GM21529 (cell line): ENCODE measurements around the gene LRRC70.
A peak's percentile ranks its signal among the peaks of the same experiment; 100 is the strongest.

Source experiments
- ATAC-seq: cut with Tn5 transposase; IDR thresholded peaks from one replicate; pipeline ENCODE4 v1.9.1; 2021; ENCODE audit not compliant: unreplicated experiment

Gene LRRC70

DNA sequence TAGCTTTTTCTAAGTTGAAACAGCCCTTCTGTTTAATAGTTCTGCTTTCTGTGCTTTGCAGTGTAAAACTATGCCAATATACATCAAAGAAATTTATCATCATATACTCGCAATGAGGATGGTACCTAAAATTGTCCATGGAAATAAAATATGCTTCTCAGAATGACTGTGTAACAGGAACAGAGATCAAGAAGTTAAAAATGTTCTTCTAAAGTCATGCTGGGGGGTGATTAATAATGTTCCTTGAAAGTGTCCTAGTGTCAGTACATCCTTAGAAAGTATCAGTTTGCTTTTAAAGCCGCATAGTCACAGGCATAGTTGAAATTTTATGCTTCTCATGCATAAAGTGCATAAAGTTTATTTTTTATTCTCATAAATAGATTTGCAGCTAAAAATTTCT is 4.0 kb upstream of the LRRC70 start:
- peak; percentile 53 for ATAC-seq

DNA sequence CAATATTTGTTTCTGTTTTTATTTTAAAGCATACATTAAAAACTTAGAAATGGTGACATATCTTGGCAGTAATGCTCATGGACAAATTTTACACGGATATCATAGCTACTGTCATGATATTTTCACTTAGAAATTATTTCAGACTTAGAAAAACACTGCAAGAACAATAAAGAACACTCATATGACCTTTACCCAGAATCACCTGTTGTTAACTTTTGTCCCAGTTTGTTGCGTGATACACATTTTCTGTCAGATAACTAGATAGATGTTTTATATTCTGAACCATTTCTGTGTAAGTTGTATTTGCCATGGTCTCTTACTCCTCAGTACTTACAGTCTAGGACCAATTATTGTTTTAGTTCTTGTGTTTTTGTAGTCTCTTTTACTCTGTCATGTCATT is 3.6 kb upstream of the LRRC70 start:
- no peak for ATAC-seq

DNA sequence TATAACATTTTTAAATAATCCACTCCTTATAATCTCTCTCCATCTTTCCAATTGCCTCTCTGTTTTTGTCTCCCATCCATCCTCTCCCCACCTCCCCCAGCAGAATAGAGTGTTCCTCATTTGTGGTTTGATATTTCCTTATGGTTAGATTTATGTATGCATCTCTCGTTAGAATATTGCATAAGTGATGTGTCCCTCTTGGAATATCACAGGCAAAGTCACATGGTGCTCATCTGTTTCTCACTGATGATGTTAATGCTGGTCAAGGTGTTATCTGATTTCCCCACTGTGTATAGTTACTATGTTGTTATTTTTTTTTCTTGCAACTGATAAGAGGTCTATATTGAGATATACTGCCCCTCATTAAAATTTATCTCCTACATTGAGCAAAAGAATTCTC is 3.1 kb upstream of the LRRC70 start:
- no peak for ATAC-seq

DNA sequence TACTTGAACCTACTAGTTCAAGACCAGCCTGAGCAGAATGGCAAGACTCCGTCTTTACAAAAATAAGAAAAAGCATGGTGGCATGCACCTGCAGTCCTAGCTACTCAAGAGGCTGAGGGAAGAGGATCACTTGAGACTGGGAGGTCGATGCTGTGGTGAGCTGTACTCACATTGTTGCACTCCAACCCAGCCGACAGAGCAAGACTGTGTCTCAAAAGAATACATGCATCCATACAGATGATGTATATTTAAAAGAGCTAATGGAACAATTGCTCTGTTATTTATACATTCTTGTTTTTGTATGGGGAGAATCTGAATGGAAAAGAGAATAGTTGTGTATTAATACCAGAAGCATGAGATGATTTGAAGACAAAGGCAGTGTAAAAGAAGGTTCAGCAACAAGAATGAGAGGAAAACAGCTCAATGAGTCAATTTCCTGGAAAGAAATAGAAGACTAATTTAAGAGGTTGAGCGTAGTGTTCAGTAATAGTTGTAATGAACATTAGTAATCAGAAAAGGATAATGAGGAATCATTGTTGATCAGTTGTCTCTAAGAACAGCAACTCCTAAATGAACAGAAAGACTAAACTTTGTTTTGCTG is 1.9 kb upstream of the LRRC70 start:
- ATAC-seq = no peak

DNA sequence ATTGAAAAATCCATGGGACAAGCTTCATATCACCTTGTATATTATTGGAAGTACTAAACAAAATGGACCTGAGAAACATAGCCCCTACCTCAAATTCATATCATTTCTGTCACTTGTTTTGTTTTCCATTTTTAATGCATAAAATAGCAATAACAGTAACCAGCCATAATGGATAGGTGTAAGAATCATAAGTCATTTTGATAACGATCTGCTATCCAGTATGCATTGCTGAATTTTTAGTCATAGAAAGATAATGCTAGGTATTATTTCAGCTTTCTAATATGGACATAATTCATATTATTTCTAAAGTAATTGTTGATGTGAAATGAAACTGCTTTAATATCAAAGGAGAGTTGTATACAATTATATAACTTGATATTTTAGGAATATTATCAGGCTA is 1.1 kb upstream of the LRRC70 start:
- no peak for ATAC-seq

DNA sequence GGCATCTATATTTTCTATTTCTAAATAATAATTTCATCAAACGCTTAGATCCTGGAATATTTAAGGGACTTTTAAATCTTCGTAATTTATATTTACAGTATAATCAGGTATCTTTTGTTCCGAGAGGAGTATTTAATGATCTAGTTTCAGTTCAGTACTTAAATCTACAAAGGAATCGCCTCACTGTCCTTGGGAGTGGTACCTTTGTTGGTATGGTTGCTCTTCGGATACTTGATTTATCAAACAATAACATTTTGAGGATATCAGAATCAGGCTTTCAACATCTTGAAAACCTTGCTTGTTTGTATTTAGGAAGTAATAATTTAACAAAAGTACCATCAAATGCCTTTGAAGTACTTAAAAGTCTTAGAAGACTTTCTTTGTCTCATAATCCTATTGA is 1.1 kb downstream of the LRRC70 start:
- no peak for ATAC-seq

DNA sequence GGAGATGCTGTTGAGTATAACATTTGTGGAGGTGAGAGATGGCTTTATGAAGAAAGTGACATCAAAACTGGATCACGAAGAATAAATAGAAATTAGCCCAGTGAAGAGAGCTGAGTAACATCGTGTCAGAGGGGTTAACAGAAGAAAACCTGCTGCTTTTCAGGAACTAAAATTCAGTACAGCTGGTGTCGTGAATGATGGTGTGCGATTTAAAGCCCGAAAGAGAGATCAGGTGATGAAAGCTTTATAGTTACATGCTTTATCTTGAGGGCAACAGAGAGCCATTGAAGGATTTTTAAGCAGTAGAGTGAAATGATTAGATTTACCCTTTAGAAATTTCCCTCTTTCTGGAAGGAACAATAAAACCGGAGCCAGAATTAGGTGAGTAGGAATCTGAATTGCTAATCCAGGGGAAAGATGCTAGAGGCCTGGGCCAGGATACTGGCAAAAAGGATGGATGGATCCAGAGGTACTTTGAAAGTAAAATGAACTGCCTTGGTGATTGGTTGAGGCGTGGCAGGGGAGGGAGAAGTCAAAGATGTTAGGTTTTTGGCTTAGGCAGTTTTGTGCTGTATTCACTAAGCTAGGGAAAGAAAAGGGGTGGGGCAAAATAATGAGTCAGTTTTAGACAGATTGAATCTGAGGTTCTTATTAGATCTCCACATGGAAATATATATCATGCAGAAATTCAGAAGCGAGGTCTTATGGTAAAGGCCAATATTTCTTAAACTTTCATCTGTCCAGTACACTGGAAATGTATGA is 3.4 kb downstream of the LRRC70 start:
- no peak for ATAC-seq

DNA sequence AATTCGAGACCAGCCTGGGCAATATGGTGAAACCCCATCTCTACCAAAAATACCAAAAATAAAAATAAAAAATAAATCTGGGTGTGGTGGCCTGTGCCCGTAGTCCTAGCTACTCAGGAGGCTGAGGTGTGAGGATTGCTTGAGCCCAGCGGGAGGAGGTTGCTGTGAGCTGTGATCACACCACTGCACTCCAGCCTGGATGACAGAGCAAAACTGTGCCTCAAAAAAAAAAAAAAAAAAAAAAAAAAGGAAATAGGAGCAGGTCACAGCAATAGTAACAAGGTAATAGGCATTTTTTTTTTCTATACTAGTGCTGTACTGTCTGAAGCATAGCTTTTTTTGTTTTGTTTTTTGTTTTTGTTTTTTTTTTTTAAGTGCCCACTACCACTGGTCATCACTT is 5.8 kb downstream of the LRRC70 start:
- no peak for ATAC-seq

DNA sequence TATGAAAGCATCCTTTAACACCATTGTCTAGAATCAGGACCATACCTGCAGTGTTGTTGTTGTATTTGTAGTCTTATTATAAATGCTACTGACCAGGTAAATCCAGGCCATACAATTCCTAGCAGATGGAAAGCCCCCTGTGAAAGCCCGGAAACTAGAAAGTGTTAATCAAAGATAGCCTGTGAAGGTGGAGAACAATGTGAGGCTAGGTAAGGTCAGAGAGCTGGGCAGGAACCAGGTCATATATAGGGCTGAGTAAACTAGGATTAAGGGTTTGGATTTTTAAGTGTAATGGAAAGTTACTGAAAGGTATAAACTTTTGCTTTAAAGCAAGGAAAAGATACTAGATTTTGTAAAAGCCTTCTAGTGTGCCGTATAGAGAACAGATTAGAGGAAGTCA is 6.7 kb downstream of the LRRC70 start:
- ATAC-seq = no peak

DNA sequence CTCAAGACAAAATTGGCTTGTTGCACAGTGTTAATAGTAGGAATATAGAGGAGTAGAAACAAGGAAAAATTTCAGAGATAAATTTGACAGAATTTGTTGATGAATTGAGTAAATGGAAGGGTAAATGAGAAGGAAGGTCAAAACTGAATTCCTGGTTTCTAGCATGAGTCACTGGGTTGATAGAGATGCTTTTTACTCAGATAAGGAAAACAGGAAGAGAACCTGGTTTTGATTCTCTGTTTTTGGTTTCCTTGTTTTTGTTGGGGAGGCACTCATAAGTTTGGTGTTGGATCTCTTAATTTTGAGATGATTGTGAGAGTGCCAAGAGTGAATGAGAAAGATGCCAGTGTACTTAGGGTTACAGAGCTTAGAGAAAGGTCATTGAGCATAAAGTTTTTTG is 7.1 kb downstream of the LRRC70 start:
- ATAC-seq = no peak

DNA sequence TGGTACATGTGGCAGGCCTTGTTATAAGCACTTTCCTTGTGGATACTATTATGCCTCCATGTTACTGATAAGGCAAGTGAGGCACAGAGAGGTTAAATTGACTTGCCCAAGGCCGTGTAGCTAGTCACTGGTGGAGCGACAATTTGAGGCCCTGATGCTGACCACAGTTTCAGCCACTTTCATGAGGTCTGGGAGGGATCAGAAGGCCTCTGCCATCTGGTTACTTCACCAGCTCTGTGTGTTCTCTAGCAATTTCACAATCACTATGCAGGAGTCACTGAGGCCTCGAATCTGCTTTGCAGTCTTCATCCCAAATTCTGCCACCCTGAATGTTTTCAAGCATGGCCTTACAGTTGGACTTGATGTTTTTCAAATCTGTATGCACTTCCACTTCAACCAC is 9.1 kb downstream of the LRRC70 start:
- ATAC-seq = no peak

DNA sequence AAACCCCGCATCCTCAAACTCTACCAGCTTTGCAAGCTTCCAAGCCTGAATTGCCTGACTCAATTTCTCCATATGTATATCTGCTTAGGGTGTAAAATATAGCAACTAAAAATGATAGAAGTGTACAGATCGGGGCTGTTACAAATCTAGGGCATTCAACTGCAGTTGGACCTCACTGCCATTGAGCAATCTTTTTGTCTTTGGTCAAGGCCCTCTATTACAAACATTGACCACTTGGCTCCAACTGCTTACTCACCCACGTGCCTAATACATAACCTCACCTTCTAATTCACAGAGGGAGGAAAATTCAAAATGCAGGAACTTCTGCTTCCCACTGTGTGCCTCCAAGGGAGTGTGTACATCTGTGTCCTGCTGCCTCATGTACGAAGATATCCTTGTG is 10.0 kb downstream of the LRRC70 start:
- no peak for ATAC-seq

DNA sequence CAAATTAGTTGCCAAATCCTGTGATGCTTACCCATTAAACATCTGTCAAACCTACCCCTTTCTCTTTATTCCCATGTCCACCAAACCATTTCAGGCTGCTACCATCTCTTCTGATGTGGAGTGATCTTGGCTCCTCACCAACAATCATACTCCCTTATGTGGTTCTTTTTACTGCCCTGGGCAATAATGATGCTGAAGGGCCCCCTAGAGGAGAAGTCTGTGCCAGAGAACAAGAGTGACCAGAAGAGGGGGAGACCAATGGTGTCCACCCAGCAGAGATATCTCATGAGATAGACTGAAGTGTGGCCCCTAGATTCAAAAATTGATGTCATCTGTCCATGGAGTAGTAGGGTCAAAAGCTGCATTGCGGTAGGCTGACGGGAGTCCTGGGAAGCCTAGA is 10.9 kb downstream of the LRRC70 start:
- no peak for ATAC-seq

DNA sequence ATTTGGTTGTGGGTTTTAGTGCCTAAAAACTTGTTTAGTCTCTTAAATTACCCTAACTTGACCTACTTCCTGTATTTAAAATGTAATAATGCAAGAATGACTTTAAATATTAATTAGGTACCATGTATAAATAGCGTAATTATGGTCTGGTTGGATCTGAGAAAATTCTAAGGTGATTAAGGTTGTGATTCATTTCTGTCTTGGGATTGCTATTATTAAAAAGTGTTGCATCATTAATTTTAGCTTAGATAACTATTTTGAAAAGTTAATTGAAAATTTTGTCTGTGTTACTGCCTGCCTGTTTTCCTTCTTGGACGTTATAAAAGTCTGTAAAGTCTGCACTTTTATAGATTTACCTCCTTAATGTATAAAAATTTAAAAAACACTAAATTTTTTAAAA is 11.8 kb downstream of the LRRC70 start:
- no peak for ATAC-seq

DNA sequence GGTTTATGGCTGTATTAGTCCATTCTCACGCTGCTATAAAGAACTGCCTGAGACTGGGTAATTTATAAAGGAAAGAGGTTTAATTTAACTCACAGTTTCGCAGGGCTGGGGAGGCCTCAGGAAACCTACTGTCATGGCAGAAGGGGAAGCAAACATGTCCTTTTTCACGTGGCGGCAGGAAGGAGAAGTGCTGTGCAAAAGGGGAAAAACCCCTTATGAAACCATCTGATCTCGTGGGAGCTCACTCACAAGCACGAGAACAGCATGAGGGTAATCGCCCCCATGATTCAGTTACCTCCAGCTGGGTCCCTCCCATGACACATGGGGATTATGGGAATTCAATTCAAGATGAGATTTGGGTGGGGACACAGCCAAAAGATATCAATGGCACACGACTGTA is 13.9 kb downstream of the LRRC70 start:
- ATAC-seq = no peak

DNA sequence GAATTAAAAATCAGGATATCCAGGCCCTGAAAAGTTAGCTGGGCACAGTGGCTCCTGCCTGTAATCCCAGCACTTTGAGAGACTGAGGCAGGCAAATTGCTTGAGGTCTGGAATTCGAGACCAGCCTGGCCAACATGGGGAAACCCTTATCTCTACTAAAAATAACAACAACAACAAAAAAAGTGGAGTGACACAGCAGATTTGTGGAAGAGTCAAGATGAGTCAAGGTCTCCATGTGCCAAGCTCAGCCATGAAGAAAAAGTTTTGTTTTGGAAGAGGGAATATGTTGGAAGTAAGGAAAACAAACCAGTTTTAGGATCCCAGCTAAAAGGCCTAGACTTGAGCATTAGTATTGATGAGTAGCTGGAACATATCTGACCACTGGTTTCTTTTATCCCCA is 14.7 kb downstream of the LRRC70 start:
- no peak for ATAC-seq

DNA sequence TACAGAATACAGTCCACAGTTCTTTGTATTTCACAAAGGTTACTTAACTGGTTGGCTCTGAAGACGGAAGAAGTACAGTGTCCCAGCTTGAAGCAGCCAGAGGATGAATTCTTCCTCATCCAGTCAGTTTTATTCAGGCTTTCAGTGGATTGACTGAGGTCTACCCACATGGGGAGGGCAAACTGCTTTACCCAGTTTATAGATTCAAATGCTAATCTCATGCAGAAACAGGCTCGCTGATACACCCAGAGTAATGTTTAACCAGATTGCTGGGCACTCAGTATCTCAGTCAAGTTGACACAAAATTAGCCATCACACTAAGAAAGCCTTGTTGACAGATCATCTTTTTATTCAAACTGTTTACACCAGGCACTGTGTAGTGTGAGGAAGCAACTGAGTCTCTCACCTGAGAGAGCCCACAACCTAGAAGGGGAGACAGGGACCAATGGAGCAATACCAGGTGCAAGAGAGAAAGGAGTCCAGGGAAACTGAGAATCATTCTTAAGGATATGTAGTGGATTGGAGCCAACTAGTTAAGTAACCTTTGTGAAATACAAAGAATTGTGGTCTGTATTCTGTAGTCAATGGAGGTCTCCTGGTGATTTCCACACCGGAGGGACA is 15.9 kb downstream of the LRRC70 start:
- no peak for ATAC-seq

DNA sequence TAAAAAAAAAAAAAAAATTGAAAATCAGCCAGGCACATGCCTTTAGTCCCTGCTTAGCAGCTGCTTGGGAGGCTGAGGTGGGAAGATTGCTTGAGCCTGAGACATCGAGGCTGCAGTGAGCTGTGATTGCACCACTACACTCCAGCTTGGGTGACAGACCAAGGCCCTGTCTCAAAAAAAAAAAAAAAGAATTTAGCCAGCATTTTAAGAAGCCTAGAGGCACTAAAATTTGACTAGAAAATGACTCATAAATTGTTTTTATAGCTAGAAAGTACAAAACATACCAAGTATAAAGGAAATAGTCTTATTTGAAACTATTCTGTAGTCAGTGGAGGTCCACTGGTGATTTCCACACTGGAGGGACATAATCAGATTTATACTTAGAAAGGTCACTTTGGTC is 17.5 kb downstream of the LRRC70 start:
- ATAC-seq = no peak

DNA sequence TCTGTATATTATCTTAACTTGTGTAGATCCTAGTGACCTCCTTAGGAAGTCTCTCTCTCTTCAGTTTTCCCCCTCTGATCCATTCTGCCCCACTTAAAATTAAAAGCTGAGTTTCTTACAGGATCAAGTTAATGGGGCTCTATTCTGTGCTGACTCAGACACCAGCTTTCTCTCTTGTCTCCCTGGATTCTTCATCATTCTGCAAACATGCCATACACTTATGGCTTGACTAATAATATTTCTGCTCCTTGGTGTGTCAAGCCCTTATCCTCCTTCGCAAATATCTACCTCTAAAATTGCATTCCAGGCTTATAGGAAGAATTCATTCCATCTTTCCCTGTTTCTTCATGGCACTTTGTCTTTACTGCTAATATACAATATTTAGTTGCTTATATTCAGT is 18.1 kb downstream of the LRRC70 start:
- ATAC-seq = no peak

DNA sequence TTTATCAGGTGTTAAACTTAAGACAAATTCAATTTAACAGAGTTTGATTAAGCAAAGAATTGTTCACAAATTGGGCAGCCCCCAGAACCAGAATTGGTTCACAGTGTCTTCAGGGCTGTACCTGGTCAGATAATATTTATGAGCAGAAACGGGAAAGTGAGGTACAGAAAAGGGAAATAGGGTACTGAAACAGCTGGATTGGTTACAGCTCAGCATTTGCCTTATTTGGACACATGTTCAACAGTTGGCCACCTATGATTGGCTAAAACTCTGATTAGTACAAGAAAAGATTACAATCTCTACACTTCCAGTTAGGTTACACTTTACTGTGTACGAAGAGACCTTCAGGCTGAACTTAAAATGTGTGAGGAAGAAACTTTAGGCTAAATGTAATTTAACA is 18.7 kb downstream of the LRRC70 start:
- ATAC-seq = no peak

DNA sequence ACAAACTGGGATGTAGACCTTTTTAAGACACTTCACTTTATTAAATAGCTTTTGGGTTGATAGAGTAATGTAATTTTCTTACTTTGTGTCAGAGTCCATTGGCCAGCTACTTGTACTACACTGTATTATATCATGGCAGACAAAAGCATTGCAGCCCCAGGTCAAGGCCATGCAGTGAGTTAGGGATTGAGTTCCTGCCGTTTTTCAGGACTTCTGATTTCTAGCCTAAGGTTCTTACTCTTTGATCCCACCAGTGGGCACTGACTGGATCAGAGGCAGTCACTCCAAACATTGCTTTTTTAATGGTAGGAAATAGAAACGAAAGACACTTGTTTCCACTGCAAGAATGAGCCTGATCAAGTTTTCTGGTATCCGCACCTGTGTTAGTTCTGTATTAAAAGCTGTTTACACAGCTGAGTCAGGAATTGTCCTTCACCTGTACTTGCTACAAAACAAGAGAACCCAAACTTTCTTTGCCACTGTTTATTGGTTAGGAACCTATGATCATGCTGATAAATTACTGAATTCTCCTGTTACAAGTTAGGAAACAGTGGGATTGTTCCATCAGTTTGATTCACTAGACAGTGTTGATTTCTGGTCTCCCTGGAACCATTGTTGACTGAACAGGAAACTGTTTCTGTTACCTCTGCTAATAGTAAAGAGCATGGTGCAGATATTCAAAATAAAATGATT is 22.1 kb downstream of the LRRC70 start:
- ATAC-seq = no peak

DNA sequence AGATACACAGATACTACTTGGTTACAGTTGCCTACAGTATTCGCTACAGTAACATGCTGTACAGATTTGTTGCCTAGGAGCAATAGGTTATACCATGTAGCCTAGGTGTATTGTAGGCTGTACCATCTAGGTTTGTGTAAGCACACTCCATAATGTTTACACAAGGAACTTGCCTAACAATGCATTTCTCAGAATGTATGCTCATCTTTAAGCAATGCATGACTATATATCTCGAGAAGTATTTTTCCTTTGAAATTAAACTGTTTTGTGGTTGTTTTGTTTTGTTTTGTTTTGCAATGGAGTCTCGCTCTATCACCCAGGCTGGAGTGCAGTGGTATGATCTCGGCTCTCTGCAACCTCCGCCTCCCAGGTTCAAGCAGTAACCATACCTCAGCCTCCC is 25.3 kb downstream of the LRRC70 start:
- no peak for ATAC-seq
